Endothelial cell of umbilical vein (primary cell): ENCODE measurements around the gene SNED1. TPM values are rescaled to one million over a fixed set of nuclear protein-coding genes. Genes with fewer than 3 reads are reported as not detected.

Experiments
- BruUV-seq: library from RNA; stranded (reverse); fragments of 400-500 nt; replicated peaks from 2 replicates; lab custom pipeline; 2021; lab: Mats Ljungman, UMichigan
- CTCF ChIA-PET: fragments of 300-600, 350-600 bp; sonication (Branson Sonifier 250); formaldehyde crosslinking; loops from one replicate; lab custom pipeline; 2021; ENCODE audit warnings: antibody characterized with exemption, inconsistent platforms; lab: Charles Lee
- POLR2A ChIA-PET: fragments of 300-600, 350-600 bp; sonication (Branson Sonifier 250); formaldehyde crosslinking; loops from one replicate; lab custom pipeline; 2021; ENCODE audit warnings: antibody characterized with exemption, inconsistent platforms; lab: Charles Lee
- DNase-seq: peaks from one replicate; pipeline ENCODE4 v3.0.0-alpha.2; 2011; ENCODE audit warnings: low read depth, low spot score
- FAIRE-seq: peaks from 2 replicates; lab custom pipeline; 2011; peaks lifted over from hg19 to GRCh38; lab: Jason Lieb, UNC
- H2AFZ ChIP-seq: 2 replicates; pipeline ENCODE4 v1.6.0; 2012; ENCODE audit warnings: low read depth, low read length, control low read depth, inconsistent platforms
- H3K27ac ChIP-seq: 2 replicates; pipeline ENCODE4 v1.5.1; 2011; ENCODE audit warnings: low read depth, mild to moderate bottlenecking, control low read depth, low read length, moderate library complexity; ENCODE audit not compliant: insufficient read depth
- H3K27me3 ChIP-seq, 2 experiments: 2 replicates each; pipeline versions ENCODE4 v1.6.0 to v1.6.1; 2011; ENCODE audit warnings: low read length in 2 of 2, mixed read lengths in 1 of 2; ENCODE audit not compliant: control insufficient read depth in 2 of 2, insufficient read depth in 2 of 2
- H3K36me3 ChIP-seq, 2 experiments: 2 replicates in 1 of 2; 3 replicates in 1 of 2; pipeline ENCODE4 v1.5.1; 2011; ENCODE audit warnings: low read length in 2 of 2, mild to moderate bottlenecking in 1 of 2, moderate library complexity in 1 of 2; ENCODE audit not compliant: control insufficient read depth in 2 of 2, insufficient read depth in 2 of 2; ENCODE audit errors: extremely low read depth in 1 of 2
- H3K4me1 ChIP-seq: 3 replicates; pipeline ENCODE4 v1.5.1; 2011; ENCODE audit warnings: mild to moderate bottlenecking, low read length; ENCODE audit not compliant: control insufficient read depth, insufficient read depth; ENCODE audit errors: extremely low read depth
- H3K4me2 ChIP-seq: 2 replicates; pipeline ENCODE4 v1.6.1; 2011; ENCODE audit warnings: low read length, control low read depth, mixed read lengths; ENCODE audit not compliant: insufficient read depth
- H3K4me3 ChIP-seq, 3 experiments: fragments of 200-600 bp in 1 of 3; sonication (generic), shearing (Covaris generic) in 1 of 3; replicated peaks in 1 of 3; 2 replicates each; pipeline ENCODE4 v1.5.1; 2011 to 2016; ENCODE audit warnings: control low read depth in 3 of 3, low read length in 3 of 3, mild to moderate bottlenecking in 2 of 3, inconsistent platforms in 1 of 3, low read depth in 1 of 3, moderate library complexity in 1 of 3; ENCODE audit not compliant: insufficient read depth in 1 of 3
- H3K79me2 ChIP-seq: 2 replicates; pipeline ENCODE4 v1.6.0; 2012; ENCODE audit warnings: low read length, inconsistent platforms; ENCODE audit not compliant: control insufficient read depth, insufficient read depth
- H3K9ac ChIP-seq: replicated peaks from 2 replicates; pipeline ENCODE3; 2011; ENCODE audit warnings: low read length, control low read depth; ENCODE audit not compliant: insufficient read depth; ENCODE audit errors: extremely low read depth
- H3K9me1 ChIP-seq: replicated peaks from 3 replicates; pipeline ENCODE4 v1.6.0; 2011; ENCODE audit warnings: mild to moderate bottlenecking, low read length; ENCODE audit not compliant: control insufficient read depth, insufficient read depth; ENCODE audit errors: extremely low read depth
- H3K9me3 ChIP-seq: replicated peaks from 2 replicates; pipeline ENCODE4 v1.5.1; 2012; ENCODE audit warnings: low read length, inconsistent platforms; ENCODE audit not compliant: control insufficient read depth, insufficient read depth
- H4K20me1 ChIP-seq: replicated peaks from 2 replicates; pipeline ENCODE3; 2011; ENCODE audit warnings: mild to moderate bottlenecking, low read length; ENCODE audit not compliant: control insufficient read depth, insufficient read depth; ENCODE audit errors: extremely low read depth
- CTCF ChIP-seq, 2 donors: IDR thresholded peaks; 1 replicate in 1 of 2; 2 replicates in 1 of 2; pipeline ENCODE4 v1.5.1; 2011; ENCODE audit warnings: low read length in 2 of 2, mild to moderate bottlenecking in 2 of 2, moderate library complexity in 2 of 2, control low read depth in 1 of 2, inconsistent platforms in 1 of 2, low read depth in 1 of 2; ENCODE audit not compliant: insufficient read depth in 1 of 2; ENCODE audit errors: extremely low read depth in 1 of 2
- EZH2 ChIP-seq: IDR thresholded peaks from 2 replicates; pipeline ENCODE4 v1.6.1; 2012; ENCODE audit warnings: borderline replicate concordance, low read depth, mild to moderate bottlenecking, moderate library complexity, low read length, inconsistent platforms; ENCODE audit not compliant: severe bottlenecking
- FOS ChIP-seq: IDR thresholded peaks from 2 replicates; pipeline ENCODE4 v1.6.1; 2011; ENCODE audit warnings: mild to moderate bottlenecking, low read length, moderate library complexity, borderline replicate concordance; ENCODE audit not compliant: insufficient read depth
- GATA2 ChIP-seq: IDR thresholded peaks from 2 replicates; pipeline ENCODE4 v1.7.0; 2011; ENCODE audit warnings: low read depth, mild to moderate bottlenecking, moderate library complexity, mixed read lengths, low read length; ENCODE audit not compliant: insufficient read length, insufficient read depth
- JUN ChIP-seq: IDR thresholded peaks from 2 replicates; pipeline ENCODE4 v1.6.1; 2011; ENCODE audit warnings: borderline replicate concordance, low read depth; ENCODE audit not compliant: insufficient read length, insufficient read depth
- MAX ChIP-seq: IDR thresholded peaks from 2 replicates; pipeline ENCODE4 v1.6.1; 2011; ENCODE audit not compliant: insufficient read depth, insufficient read length
- MYC ChIP-seq: IDR thresholded peaks from one replicate; pipeline ENCODE4 v1.6.1; 2011; ENCODE audit warnings: mild to moderate bottlenecking, low read depth, low read length
- POLR2A ChIP-seq: IDR thresholded peaks from 2 replicates; pipeline ENCODE4 v1.6.1; 2012; ENCODE audit warnings: low read depth, mild to moderate bottlenecking, control low read depth, low read length
- POLR2AphosphoS5 ChIP-seq: IDR thresholded peaks from 2 replicates; pipeline ENCODE4 v1.6.1; 2012; ENCODE audit warnings: low read depth, mild to moderate bottlenecking, control low read depth, low read length, moderate library complexity; ENCODE audit not compliant: insufficient read depth
- dilution Hi-C: fragments of 300-500 bp; cut with MboI; formaldehyde crosslinking; loops from one replicate; pipeline ENCODE4 v1.15.0; 2019; ENCODE audit warnings: low sequenced_read_pairs; ENCODE audit not compliant: extremely low pct_ligation_motif_present
- intact Hi-C: fragments of 100-400 bp; cut with micrococcal nuclease; formaldehyde crosslinking; loops from one replicate; pipeline ENCODE4 v1.10.0; 2022
- polyA plus RNA-seq, 4 experiments: library from polyadenylated mRNA; depleted of rRNA in 3 of 4; stranded (reverse) in 3 of 4; unstranded in 1 of 4; fragments of >200 nt; gene quantifications; 2 replicates each; pipeline versions ENCODE4 v1.2.1 to v1.2.3, GENCODE V29; 2011 to 2012; ENCODE audit warnings: missing spikeins in 1 of 4
- total RNA-seq: library from RNA; stranded (reverse); gene quantifications from 2 replicates; pipeline ENCODE4 v1.2.3, GENCODE V29; 2021

The SNED1 gene
- total and polyA plus RNA-seq, 2 donors (not counting 3 experiments of a cell fraction or from before 2014, with no cell fraction given), result 14.1 to 17.2 TPM

- Histone ChIP-seq H3K9me3 (no peaks in the 10 kb centered on the region), H3K4me1 (no peaks in the 10 kb centered on the region), H2AFZ (no peak overlapping the region), H3K4me3 (no peak overlapping the region), H3K27ac (no peak overlapping the region), H3K27me3 (no peaks in the 10 kb centered on the region), H4K20me1 (no peaks in the 10 kb centered on the region), H3K4me2 (no peak overlapping the region), H3K9me1 (no peaks in the 10 kb centered on the region), H3K9ac (no peak overlapping the region), H3K36me3 (no peaks in the 10 kb centered on the region), H3K79me2 (no peaks in the 10 kb centered on the region)
- CTCF ChIA-PET, result no interaction called here
- no TSS peak for BruUV-seq
- POLR2A ChIA-PET, result no interaction called here
- intact Hi-C loops, result no loop called here
- dilution Hi-C loops, result no loop called here
- FAIRE-seq (no peak), DNase-seq (no peak)
- no peak for TF ChIP-seq POLR2A
- TF ChIP-seq FOS, result no peak
- no peak for TF ChIP-seq EZH2
- TF ChIP-seq MAX, result no peak
- no peak for TF ChIP-seq GATA2
- no peak for TF ChIP-seq CTCF (IDR thresholded peaks at IDR 0.05; ENCODE audit: extremely low read depth in 1 of 2, insufficient read depth in 1 of 2, low read depth in 1 of 2, low read length in 2 of 2)
- no peak for TF ChIP-seq MYC
- no peak for TF ChIP-seq POLR2AphosphoS5
- no peak for TF ChIP-seq JUN
Measured at GRCh38 chr2:240967681-240968621, 30.5 kb upstream of the SNED1 start.
